GM10248 (cell line): ENCODE measurements around the gene GNAT1.

Experiments used
- CTCF ChIA-PET: fragments of 300-600 bp; sonication (Branson Sonifier 250); formaldehyde crosslinking; extraction: SDS; loops from one replicate; lab custom pipeline; 2021; ENCODE audit warnings: antibody characterized with exemption; lab: Yijun Ruan, JAX
- POLR2A ChIA-PET: fragments of 350-650 bp; sonication (Branson Sonifier 250); formaldehyde crosslinking; extraction: SDS; loops from one replicate; lab custom pipeline; 2020; ENCODE audit warnings: antibody characterized with exemption; lab: Yijun Ruan, JAX
- DNase-seq: peaks from one replicate; pipeline ENCODE4 v3.0.0; 2012; ENCODE audit errors: extremely low spot score
- CTCF ChIP-seq: IDR thresholded peaks from 2 replicates; pipeline ENCODE4 v1.5.1; 2012; ENCODE audit warnings: mild to moderate bottlenecking, low read depth; ENCODE audit errors: extremely low read depth, missing control alignments, control extremely low read depth

GNAT1 gene

GRCh38 chr3:50195501-50196252, 4.3 kb downstream of the GNAT1 start:
- TF ChIP-seq CTCF = no peak
- DNase-seq = no peak
- ChIA-PET CTCF (interaction anchor here (1.1 to 16.1 kb wide), 13 partner anchors 13 to 393 kb away, joined by 3 to 393 read pairs (median 11); partner anchors contain the start of gene INKA1), POLR2A (interaction anchor here (0.6 kb wide), 1 partner anchor 31 kb away, joined by 3 read pairs; no protein-coding TSS in a partner anchor)

GRCh38 chr3:50196253-50196801, 4.9 kb downstream of the GNAT1 start:
- DNase-seq = no peak
- no peak for TF ChIP-seq CTCF
- CTCF ChIA-PET = interaction anchor here (1.2 to 16.1 kb wide), 5 partner anchors 25 to 141 kb away, joined by 3 to 393 read pairs (median 15); no protein-coding TSS in a partner anchor
- POLR2A ChIA-PET = no interaction called here

GRCh38 chr3:50201573-50202315, 10.3 kb downstream of the GNAT1 start:
- TF ChIP-seq CTCF = no peak
- ChIA-PET POLR2A (no interaction called here), CTCF (interaction anchor here (1.2 to 6.2 kb wide), 5 partner anchors 8 to 73 kb away, joined by 3 to 40 read pairs (median 4); partner anchors contain the start of gene GNAT1)
- no peak for DNase-seq

GRCh38 chr3:50202353-50203112, 11.1 kb downstream of the GNAT1 start:
- no peak for TF ChIP-seq CTCF
- CTCF ChIA-PET = interaction anchor here (1.0 to 6.2 kb wide), 6 partner anchors 9 to 72 kb away, joined by 3 to 40 read pairs (median 4); partner anchors contain the start of gene GNAT1
- POLR2A ChIA-PET = no interaction called here
- no peak for DNase-seq

- no peak for DNase-seq
- CTCF ChIA-PET = interaction anchor here (1.0 to 6.2 kb wide), 6 partner anchors 10 to 71 kb away, joined by 3 to 40 read pairs (median 4); partner anchors contain the start of gene GNAT1
- TF ChIP-seq CTCF = no peak
- POLR2A ChIA-PET = no interaction called here
These were observed 11.9 kb downstream of the GNAT1 start for GRCh38 chr3:50203113-50203808.
